Epidermal melanocyte (primary cell): ENCODE data around the gene LRP5.
"Not testable (repeated sequence)": the region's sequence is repeated elsewhere in the genome, so short reads cannot be mapped to it uniquely, and the experiment has no call there.

Experiments
- DNase-seq: peaks from one replicate; pipeline ENCODE4 v3.0.0; 2011; ENCODE audit warnings: low spot score; ENCODE audit not compliant: insufficient read length

Gene LRP5

DNA sequence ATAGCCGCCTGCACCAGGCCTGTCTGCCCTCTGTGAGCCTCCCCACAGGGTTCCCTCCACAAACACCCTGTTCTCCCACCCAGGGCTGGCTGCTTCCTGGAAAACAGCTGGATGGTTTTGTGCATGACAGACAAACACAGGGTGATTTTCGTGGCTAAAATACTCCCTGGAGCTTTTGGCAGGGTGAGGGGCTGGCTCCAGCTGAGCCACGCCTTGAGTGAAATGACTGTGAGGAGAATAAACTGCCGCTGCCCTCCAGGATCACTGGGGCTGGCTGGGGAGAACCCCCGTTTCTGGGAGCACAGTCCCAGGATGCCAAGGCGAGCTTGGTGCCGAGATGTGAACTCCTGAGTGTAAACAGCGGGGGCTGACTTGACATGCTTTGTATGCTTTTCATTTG is 127.8 kb downstream of the LRP5 start:
- no peak for DNase-seq

DNA sequence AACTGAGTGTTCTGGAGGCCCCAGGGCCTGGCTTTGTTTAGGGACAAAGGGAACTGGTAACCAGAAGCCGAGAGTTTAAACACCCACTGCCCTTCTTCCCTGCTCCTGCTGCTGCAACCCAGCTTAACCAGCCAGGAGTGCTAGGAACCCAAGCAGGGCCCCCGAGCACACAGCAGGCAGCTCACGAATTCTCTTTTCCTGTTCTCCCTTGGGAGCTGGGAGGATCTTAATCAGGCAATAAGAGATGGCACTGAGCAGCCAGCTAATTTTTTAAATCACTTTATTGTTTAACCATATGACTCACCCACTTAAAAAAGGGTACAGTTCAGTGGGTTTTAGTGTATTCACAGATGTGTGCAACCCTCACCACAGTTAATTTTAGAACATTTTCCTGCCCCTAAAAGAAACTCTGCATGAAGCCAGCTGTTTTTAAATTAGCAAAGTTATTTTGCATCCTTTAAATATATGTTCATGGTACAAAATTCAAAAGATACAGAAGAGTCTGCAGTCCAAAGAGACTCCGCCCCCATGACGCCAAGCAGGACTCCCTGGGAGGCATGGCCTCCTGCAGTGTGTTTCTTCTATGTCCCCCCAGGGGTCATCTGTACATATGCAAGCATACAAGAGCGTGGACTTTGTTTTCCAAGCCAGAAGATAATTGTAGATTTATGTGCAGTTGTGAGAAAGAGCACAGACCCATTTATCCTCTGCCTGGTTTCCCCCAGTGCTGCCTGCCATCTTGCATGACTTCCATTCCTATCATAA is 129.3 kb downstream of the LRP5 start:
- peak; percentile 86 for DNase-seq

DNA sequence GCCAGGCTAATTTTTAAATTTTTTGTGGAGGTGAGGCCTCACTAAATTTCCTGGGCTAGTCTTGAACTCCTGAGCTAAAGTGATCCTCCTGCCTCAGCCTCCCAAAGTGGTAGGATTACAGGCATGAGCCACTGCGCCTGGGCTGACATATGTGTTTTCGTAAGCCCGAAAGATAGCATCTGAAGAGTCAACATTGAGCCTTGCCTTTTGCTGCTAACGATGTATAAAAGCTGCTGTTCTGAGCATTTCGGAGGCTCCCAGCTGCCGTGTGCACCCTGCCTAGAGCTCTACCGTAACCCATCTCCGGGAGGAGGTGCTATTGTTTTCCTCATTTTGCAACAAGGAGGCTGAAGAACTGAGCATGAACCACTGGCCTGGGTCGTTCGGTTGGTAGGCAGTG is 130.0 kb downstream of the LRP5 start:
- DNase-seq: no peak

DNA sequence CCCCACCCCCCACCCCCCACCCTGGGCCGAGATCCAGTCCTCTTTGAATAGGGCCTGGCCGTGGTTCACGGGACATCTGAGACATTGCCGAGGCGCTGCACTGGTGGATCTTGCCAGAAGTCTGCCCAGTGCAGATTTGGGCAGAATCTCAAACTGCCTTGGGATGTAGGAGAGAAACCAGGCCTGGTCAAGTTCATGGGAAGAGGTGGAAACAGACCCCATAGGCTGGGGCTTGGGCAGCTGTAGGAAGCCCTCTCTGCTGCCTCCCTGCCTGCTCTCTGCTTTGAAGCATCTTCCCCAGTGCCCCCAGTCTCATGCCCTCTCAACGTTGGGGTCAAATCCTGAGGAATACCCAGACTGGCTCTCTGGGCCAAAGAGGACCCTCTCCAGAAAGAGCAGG is 132.2 kb downstream of the LRP5 start:
- DNase-seq: no peak

DNA sequence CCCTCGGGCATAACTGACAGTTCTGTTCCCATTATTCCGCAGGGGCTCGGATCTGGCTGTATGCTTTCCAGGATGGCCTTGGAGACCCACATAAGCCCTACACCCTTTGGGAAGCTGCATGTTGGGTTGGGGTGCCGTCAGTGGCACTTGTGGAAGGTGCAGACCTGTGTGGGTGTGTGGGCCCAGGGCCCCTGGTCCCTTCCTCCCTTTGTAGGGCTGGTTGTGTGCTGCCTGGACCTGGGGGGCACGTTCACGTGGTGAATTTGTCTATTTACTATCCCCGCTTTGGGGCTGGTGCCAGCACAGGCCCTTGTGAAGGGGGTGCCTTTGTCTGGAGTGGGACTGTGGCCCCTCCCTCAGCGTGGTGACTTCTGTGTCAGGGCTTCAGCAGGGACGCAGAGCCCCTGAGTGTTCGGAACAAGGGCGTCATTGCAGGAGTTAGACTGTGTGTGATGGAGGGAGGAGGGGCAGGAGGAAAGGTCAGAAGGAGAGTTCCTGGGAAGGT is 133.2 kb downstream of the LRP5 start:
- DNase-seq: no peak

DNA sequence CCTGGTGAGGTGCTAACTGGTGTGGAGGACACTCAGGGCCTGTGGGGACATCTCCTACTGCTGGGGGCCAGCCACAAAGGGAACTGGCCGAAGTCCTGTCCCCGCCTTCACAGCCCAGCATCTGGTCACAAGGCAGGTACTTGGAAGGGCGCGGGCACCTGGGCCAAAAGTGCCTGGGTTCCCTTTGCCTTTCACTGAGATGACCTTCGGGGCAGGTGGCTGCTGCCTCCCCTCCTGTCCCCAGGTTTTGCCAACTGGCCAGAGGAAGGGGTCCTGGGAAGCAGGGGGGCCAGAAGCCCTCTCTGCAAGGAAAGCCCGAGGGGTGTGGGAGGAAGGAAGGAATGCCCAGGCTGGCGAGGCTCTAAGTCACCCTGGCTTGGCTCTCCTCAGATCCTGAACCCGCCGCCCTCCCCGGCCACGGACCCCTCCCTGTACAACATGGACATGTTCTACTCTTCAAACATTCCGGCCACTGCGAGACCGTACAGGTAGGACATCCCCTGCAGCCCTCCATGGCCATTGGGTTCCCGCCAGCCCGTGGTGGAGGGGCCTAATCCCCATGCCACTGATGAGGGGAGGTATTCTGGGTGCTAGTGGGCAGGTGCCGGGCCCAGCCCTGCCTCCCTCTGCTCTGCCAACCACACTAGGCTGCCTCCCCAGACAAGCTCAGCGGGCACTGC is 133.8 kb downstream of the LRP5 start:
- no peak for DNase-seq

DNA sequence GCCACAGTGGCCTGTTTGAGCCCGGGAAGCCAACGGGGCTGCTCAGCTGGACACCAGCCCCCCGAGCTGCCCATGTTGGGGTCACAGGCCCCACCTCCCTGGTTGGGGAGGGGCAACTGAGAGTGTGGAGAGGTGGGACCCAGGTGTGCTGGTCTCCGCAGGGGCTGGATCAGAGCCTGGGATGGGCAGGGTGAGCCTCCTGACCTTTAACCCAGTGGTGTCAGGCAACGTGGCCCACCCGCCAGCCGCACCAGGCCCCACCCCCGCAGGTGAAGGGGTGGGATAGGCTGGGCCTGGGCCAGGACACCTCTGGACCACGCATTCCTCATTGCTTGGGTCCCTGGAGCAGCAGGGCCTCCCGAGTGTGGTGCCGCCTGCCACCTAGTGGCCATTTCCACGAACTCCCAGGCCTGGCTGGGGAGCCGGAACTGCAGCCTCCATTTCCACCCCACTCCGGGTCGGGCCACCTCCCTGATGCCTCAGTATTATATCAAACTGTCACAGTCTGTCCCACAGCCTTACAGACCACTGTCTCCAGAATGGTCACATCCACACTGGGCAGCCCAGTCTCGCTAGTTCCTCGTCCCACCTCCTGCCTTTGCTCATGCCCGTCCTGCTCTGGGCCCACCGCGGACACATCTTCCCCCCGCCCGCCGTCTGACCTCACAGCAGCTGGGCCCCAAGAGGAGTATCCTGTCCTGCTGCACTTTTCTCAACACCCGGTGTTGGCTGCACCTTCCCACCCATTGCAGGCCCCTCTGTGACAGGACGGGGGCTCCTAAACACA is 134.8 kb downstream of the LRP5 start:
- DNase-seq: peak; percentile 68

DNA sequence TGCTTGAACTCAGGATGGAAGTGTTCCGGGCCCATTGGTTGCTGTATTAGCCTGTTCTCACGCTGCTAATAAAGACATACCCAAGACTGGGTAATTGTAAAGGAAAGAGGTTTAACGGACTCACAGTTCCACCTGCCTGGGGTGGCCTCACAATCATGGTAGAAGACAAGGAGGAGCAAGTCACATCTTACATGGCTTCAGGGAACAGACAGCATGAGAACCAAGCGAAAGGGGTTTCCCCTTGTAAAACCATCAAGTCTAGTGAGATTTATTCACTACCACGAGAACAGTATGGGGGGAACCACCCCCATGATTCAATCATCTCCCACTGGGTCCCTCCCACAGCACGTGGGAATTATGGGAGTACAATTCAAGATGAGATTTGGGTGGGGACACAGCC is 135.5 kb downstream of the LRP5 start:
- not testable (repeated sequence) for DNase-seq

DNA sequence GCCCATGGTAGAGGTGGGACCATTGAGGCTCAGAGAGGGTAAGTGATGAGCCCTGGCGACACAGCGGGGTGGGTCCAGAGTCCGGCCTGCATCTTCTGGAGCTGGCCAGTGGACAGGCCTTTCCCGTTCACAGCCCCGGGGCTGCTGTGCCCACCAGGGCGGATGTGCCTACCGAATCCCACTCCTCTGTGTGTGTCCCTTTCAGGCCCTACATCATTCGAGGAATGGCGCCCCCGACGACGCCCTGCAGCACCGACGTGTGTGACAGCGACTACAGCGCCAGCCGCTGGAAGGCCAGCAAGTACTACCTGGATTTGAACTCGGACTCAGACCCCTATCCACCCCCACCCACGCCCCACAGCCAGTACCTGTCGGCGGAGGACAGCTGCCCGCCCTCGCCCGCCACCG is 136.2 kb downstream of the LRP5 start:
- no peak for DNase-seq

DNA sequence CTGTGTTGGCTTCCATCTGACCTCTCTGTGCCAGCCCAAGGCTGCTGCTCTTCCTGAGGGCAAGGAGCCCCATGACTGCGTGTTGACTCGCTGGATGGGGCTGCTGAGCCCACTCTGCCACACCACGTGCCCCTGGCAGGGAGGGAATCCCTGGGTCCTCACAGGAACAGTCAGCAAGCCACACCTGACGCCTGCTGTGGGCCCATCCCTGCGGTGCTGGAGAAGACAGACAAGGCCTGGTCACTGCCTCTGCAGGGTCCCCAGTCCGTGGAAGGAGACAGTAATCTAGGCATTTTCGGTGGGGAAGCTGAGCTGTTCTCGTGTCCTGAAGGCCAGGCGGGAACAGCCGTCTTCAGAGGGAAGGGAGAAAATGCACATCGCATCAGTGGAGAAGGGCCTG is 137.6 kb downstream of the LRP5 start:
- no peak for DNase-seq

DNA sequence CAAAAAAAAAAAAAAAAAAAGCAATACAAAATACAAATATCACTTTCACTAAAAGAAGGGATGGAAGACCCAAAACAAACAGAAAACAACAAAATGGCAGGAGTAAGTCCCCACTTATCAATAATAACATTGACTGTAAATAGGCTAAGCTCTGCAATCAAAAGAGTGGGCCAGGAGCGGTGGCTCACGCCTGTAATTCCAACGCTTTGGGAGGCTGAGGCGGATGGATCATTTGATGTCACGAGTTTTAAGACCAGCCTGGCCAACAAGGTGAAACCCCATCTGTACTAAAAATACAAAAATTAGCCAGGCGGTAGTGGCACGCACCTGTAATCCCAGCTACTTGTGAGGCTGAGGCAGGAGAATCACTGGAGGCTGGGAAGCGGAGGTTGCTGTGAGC is 138.3 kb downstream of the LRP5 start:
- DNase-seq: no peak

DNA sequence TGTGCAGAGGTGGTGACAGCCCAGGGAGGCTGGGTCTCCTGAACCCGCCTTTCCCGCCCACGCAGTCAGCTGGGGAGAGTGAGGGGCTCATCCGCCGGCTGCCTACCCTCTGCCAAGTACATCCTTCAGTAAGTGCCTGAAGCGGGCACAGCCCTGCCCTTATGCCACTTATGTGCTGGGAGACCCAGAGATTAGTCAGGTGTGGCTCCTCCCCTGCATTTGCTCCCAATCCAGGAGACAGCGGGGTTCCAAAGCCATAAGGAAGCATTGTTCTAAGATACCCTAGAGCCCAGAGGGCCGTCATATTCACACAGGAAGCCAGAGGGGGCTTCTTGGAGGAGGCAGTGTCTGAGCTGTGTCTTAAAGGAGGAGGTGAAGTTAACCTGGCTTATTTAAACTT is 142.4 kb downstream of the LRP5 start:
- no peak for DNase-seq

DNA sequence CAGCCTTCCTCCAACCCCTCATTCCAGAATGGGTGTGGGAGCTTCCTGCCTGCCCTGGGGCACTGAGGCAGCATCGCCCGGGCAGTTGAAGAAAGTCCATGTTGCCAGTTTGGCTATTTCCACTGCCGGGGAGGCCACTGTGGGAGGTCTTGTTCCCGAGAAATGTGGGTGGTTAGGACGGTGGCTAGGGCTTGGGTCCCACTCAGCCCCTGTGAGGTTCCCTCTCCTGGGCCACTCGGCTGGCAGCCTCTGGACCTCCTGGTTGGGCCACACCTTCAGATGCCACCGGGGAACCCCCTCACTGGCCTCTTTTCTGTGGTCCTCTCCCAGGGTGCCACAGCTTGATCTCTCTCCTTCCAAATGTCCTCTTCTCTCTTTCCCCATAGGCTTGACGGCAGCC is 143.1 kb downstream of the LRP5 start:
- DNase-seq: no peak

DNA sequence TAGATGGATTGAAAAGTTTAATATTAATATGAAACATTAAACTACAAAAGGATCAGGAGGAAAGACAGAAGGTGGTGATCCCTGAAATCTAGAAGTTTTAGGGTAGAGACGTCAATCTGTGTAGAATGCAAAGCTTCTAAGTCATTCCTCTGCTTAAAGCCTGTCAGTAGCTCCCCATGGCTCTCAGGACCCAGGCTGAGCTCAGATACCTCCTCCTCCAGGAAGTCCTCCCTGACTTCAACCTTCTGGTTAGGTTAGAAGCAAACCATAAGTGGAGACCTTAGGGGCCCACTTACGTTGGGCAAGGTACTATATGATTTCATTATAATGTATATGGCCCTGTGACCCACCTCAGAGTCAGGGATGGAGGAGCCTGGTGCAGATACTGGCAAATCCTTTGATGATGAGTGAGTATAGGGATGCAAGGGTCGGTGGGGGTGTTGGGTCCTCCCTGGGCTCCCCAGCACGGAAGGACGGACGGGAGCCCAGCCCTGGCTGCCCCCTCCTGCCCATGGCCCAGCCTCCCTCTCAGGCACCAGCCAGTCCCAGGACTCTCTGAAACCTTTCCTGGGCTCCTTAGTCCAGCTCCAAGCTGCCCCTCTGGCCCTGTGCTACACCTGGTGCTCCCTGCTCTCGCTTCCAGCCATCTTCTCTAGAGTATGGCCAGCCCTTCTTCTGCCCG is 145.0 kb downstream of the LRP5 start:
- no peak for DNase-seq

DNA sequence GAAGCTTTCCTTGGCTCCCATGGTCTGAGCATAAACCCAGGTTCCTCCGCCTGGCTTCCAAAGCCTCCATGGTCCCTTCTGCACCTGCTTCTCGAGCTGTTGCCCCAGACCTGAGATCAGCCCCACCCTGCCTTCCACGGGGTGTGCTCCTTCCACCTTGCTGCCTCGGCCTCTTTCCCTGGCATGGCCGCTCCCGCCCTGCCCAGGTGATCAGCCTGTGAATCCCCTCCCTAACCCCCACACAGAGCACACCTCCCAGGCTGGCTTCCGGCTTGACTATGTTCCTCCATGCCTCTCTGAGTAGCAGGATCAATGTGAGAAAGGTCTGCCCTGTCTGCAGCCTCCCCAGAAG is 145.5 kb downstream of the LRP5 start:
- no peak for DNase-seq

DNA sequence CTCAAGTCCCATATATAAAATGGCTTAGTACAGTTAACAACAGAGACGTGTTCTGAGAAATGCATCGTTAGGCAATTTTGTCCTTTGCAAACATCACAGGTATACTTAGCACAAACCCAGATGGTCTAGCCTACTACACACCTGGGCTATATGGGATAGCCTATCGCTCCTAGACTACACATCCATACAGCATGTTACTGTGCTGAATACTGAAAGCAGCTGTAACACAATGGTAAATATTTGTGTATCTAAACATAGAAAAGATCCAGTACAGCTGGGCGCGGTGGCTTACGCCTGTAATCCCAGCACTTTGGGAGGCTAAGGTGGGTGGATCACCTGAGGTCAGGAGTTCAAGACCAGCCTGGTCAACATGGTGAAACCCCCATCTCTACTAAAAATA is 145.9 kb downstream of the LRP5 start:
- not testable (repeated sequence) for DNase-seq

DNA sequence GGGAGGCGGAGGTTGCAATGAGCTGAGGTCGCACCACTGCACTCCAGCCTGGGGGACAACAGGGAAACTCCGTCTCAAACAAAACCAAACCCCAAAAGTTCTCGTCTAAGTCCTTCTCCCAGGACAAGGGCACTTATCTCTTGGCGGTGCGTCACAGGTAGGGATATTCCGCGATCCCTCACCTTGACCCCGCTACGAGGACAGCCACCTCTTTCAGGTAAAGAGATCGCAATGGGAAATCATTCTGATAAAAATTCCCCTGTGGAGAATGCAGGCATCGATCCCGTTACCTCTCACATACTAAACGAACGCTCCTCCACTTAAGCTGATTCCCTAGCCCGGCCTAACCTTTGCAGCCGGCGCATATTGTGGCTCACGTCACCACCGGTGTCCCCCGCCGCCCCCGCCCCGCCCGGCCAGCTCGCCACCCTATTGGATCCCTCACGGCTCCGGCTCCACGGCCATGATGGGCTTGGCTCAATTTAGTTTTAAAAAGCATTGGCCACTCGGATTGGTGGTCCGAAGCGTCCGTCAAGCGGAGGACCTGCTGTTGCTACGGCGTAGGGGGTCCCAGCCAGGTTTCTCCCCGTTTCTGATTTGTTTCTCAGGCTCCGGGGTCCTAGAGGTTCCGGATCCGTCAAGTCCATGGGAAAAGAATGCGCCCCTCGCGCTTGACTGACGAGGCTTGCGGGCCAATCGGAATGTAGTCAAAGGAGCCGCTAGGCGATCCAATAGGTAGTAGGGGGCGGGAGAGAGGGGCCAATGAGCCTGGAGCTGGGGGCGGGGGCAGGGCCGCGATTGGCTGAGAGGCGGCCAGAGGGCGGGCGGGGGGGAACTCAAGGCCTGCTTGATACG is 147.7 kb downstream of the LRP5 start:
- DNase-seq: peak; percentile 98

DNA sequence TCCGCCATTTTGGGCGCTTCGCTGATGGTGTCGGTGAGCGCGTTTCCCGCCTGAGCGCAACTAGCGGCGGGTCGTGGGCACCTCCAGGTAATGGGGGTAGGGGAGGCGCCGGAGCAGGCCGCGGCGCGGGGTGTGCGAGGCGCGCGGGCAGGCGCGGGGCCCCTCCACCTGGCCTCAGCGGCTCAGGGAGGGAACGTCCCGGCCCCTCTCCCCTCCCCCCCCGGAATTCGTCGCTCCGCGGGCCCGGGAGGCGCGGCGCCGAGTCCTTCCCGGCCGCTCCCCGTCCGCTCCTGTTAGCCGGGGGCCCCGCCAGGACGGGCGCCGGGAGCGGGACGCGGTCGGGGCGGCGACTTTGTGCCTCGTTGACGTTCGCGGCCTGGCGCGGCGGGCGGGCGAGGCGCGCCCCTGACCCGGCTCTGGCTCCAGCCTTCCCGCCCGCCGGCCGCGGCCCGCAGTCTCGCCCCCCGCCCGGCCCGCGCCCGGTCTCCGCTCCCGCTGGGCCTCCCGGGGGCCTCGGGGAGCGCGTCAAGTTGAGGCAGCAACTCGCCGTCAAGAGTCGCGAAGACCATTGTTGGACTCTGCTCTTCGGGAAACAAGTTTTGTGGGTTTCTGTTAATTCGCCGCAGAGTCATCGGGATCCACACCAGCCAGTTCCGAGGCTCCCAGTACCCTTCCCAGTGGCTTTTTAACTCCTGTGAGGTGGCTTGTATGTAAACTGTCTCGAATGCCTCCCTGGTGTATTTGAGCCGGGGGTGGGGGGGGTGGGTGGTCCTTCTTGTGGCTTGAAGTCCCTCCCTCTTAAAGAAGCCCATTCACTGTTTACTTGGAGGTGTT is 148.6 kb downstream of the LRP5 start, which contains the start of gene PPP6R3:
Gene PPP6R3 (plus strand): TSS at position 12 of the 834 bp plus-strand sequence. CDS start 76,913 bp downstream, outside the sequence.
- no peak for DNase-seq

DNA sequence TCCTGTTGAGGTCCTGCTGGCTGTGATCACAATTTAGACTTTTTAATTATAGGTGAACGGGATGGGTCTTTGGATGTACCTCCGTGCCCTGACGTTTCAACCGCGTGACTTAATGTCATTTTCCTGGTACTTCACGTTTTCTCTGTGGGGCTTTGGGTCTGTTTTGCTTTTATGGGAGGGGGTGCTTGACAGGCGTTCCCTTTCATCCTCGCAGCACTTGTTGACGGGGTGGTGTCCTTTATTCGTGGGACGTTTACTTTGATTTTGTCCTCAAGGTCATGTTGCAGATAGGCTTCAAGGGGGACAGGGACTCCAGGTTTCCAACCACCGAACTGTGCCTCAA is 149.2 kb downstream of the LRP5 start:
- DNase-seq: no peak

DNA sequence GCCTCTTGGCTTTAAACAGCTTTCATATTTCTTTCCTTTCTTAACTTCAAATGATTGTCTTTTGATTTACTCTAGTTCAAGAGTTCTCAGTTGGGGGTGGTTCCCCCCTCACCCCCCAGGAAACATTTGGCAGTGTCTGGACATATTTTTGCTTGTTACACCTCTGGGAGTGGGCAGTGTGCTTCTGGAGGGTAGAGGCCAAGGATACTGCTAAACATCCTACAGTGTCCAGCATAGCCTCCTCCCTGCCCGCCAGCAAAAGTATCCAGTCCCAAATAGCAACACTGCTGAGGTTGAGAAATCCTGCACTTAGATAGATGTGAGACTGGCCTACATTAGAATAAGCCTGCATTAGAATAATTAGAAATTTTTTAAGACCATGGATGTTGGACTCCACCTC is 151.3 kb downstream of the LRP5 start:
- DNase-seq: no peak
